Superior temporal gyrus (tissue), 1 donor: ENCODE measurements around the gene PGBD1.

Experiments used
- DNase-seq: peaks from one replicate; pipeline ENCODE4 v3.0.0-alpha.2; 2016; ENCODE audit errors: extremely low spot score

Gene PGBD1

GRCh38 chr6:28335040-28335563 lies 53.7 kb downstream of the PGBD1 start:
- peak; percentile 13 for DNase-seq

GRCh38 chr6:28335564-28336283 lies 54.4 kb downstream of the PGBD1 start, which contains the start of gene ZSCAN31:
Gene ZSCAN31, minus strand, starts transcription at chr6:28336148. Its CDS starts 6,465 bp downstream, at chr6:28329683.
- DNase-seq, result peak; percentile 95

- DNase-seq, result peak; percentile 70
Observed at GRCh38 chr6:28336284-28337120, 55.1 kb downstream of the PGBD1 start.

GRCh38 chr6:28337121-28337520 lies 55.7 kb downstream of the PGBD1 start:
- DNase-seq, result no peak

- no peak for DNase-seq
Observed at GRCh38 chr6:28340310-28341095, 59.1 kb downstream of the PGBD1 start.

- no peak for DNase-seq
Observed at GRCh38 chr6:28343898-28344677, 62.7 kb downstream of the PGBD1 start.

- DNase-seq, result no peak
Observed at GRCh38 chr6:28345201-28345600, 63.8 kb downstream of the PGBD1 start.

- DNase-seq, result no peak
Observed at GRCh38 chr6:28347119-28347518, 65.7 kb downstream of the PGBD1 start.

- no peak for DNase-seq
Observed at GRCh38 chr6:28349344-28349891, 68.0 kb downstream of the PGBD1 start.

- peak; percentile 91 for DNase-seq
Observed at GRCh38 chr6:28349892-28350737, 68.7 kb downstream of the PGBD1 start, which contains the start of gene ZKSCAN3. Gene ZKSCAN3, plus strand, starts transcription at chr6:28349947. Its CDS starts 9,640 bp downstream, at chr6:28359587.

- DNase-seq, result no peak
Observed at GRCh38 chr6:28351087-28351486, 69.7 kb downstream of the PGBD1 start.

GRCh38 chr6:28351493-28351925 lies 70.1 kb downstream of the PGBD1 start:
- no peak for DNase-seq
